H1 (cell line): ENCODE data around the gene DHPS. TPM values are rescaled to one million over a fixed set of nuclear protein-coding genes. Genes with fewer than 3 reads are reported as not detected.

Experiments
- CTCF ChIA-PET: fragments of 300-600 bp; sonication (Branson Sonifier 250); formaldehyde crosslinking; loops from one replicate; lab custom pipeline; 2021; ENCODE audit not compliant: partially characterized antibody; lab: Charles Lee
- POLR2A ChIA-PET: fragments of 300-600 bp; sonication (Branson Sonifier 250); formaldehyde crosslinking; loops from one replicate; lab custom pipeline; 2021; ENCODE audit warnings: inconsistent platforms; ENCODE audit not compliant: partially characterized antibody; lab: Charles Lee
- DNase-seq, 2 experiments: peaks; one replicate each; pipeline versions ENCODE4 v3.0.0 to v3.0.0-alpha.2; 2010 to 2022; ENCODE audit warnings: low spot score in 2 of 2, low read depth in 1 of 2, mixed read lengths in 1 of 2
- FAIRE-seq: peaks from 2 replicates; lab custom pipeline; 2011; peaks lifted over from hg19 to GRCh38; lab: Jason Lieb, UNC
- H2AFZ ChIP-seq: 2 replicates; pipeline ENCODE4 v1.8.1; 2012; ENCODE audit warnings: low read length, inconsistent platforms
- H2AK5ac ChIP-seq: 2 replicates; pipeline ENCODE4 v1.6.1; 2013; ENCODE audit warnings: low read depth, low read length
- H2BK120ac ChIP-seq: replicated peaks from 2 replicates; pipeline ENCODE3; 2013; ENCODE audit warnings: low read depth, low read length, inconsistent platforms
- H2BK12ac ChIP-seq: 2 replicates; pipeline ENCODE4 v1.6.1; 2013; ENCODE audit warnings: low read depth, low read length
- H2BK15ac ChIP-seq: 2 replicates; pipeline ENCODE4 v1.6.1; 2013; ENCODE audit warnings: low read length
- H2BK20ac ChIP-seq: 2 replicates; pipeline ENCODE4 v1.6.1; 2013; ENCODE audit warnings: low read length
- H2BK5ac ChIP-seq: 2 replicates; pipeline ENCODE4 v1.6.1; 2013; ENCODE audit warnings: low read depth, low read length
- H3K14ac ChIP-seq: 2 replicates; pipeline ENCODE4 v1.6.1; 2013; ENCODE audit warnings: inconsistent platforms; ENCODE audit not compliant: insufficient read length
- H3K18ac ChIP-seq: 2 replicates; pipeline ENCODE4 v1.6.1; 2013; ENCODE audit warnings: low read length; ENCODE audit errors: extremely low read depth
- H3K23ac ChIP-seq: 2 replicates; pipeline ENCODE4 v1.6.1; 2013; ENCODE audit warnings: inconsistent platforms; ENCODE audit not compliant: insufficient read length
- H3K23me2 ChIP-seq: 2 replicates; pipeline ENCODE4 v1.6.1; 2013; ENCODE audit warnings: low read depth, low read length
- H3K27ac ChIP-seq: 2 replicates; pipeline ENCODE4 v1.6.1; 2011; ENCODE audit warnings: low read depth, low read length, inconsistent platforms
- H3K27me3 ChIP-seq, 4 experiments: replicated peaks in 1 of 4; 1 replicate in 1 of 4; 2 replicates in 3 of 4; pipeline versions ENCODE4 v1.6.1 to v1.8.1; 2011 to 2013; ENCODE audit warnings: low read length in 3 of 4, mild to moderate bottlenecking in 3 of 4, inconsistent platforms in 2 of 4, mixed read lengths in 2 of 4, moderate library complexity in 1 of 4; ENCODE audit not compliant: control insufficient read depth in 3 of 4, insufficient read depth in 3 of 4; ENCODE audit errors: extremely low read depth in 1 of 4
- H3K36me3 ChIP-seq, 4 experiments: 2 replicates each; pipeline versions ENCODE4 v1.6.1 to v1.8.1; 2011 to 2013; ENCODE audit warnings: mild to moderate bottlenecking in 4 of 4, low read length in 3 of 4, moderate library complexity in 2 of 4, control low read depth in 1 of 4, inconsistent platforms in 1 of 4; ENCODE audit not compliant: insufficient read depth in 4 of 4, control insufficient read depth in 2 of 4
- H3K4ac ChIP-seq: replicated peaks from 2 replicates; pipeline ENCODE3; 2013; ENCODE audit warnings: low read length, low read depth, mixed read lengths, inconsistent platforms; ENCODE audit not compliant: insufficient read length
- H3K4me1 ChIP-seq, 4 experiments: replicated peaks in 1 of 4; 1 replicate in 1 of 4; 2 replicates in 3 of 4; pipeline versions ENCODE4 v1.6.1 to v1.8.1; 2011 to 2013; ENCODE audit warnings: low read length in 3 of 4, inconsistent platforms in 2 of 4, mixed read lengths in 1 of 4; ENCODE audit not compliant: insufficient read depth in 4 of 4, control insufficient read depth in 3 of 4
- H3K4me2 ChIP-seq, 2 experiments: 2 replicates each; pipeline versions ENCODE4 v1.6.1 to v1.8.1; 2011 to 2013; ENCODE audit warnings: low read depth in 2 of 2, low read length in 2 of 2, control low read depth in 1 of 2, inconsistent platforms in 1 of 2, mild to moderate bottlenecking in 1 of 2; ENCODE audit not compliant: insufficient read depth in 1 of 2
- H3K4me3 ChIP-seq, 4 experiments: fragments of 200-600, 300-600 bp in 1 of 4; sonication (generic), shearing (Covaris generic), sonication (Bioruptor Twin) in 1 of 4; 2 replicates each; pipeline versions ENCODE4 v1.5.1 to v1.8.1; 2011 to 2016; ENCODE audit warnings: low read length in 4 of 4, low read depth in 3 of 4, control low read depth in 2 of 4, inconsistent platforms in 2 of 4, mild to moderate bottlenecking in 2 of 4, mixed read lengths in 1 of 4, moderate library complexity in 1 of 4; ENCODE audit not compliant: insufficient read depth in 2 of 4; ENCODE audit errors: extremely low read depth in 1 of 4
- H3K56ac ChIP-seq: replicated peaks from 2 replicates; pipeline ENCODE3; 2013; ENCODE audit warnings: low read depth, mild to moderate bottlenecking, mixed read lengths, low read length, inconsistent platforms; ENCODE audit not compliant: insufficient read length
- H3K79me1 ChIP-seq: 2 replicates; pipeline ENCODE4 v1.6.1; 2013; ENCODE audit warnings: low read depth, low read length, control low read depth
- H3K79me2 ChIP-seq, 2 experiments: 2 replicates each; pipeline versions ENCODE4 v1.6.1 to v1.8.1; 2012 to 2013; ENCODE audit warnings: low read length in 2 of 2, mild to moderate bottlenecking in 2 of 2, inconsistent platforms in 1 of 2; ENCODE audit not compliant: insufficient read depth in 2 of 2, control insufficient read depth in 1 of 2
- H3K9ac ChIP-seq, 4 experiments: replicated peaks in 1 of 4; 1 replicate in 1 of 4; 2 replicates in 3 of 4; pipeline versions ENCODE4 v1.6.1 to v1.8.1; 2011 to 2013; ENCODE audit warnings: low read depth in 3 of 4, low read length in 3 of 4, control low read depth in 2 of 4, mild to moderate bottlenecking in 2 of 4, moderate library complexity in 2 of 4, inconsistent platforms in 1 of 4; ENCODE audit errors: extremely low read depth in 1 of 4
- H3K9me3 ChIP-seq, 2 experiments: 2 replicates each; pipeline versions ENCODE4 v1.6.1 to v1.8.1; 2012 to 2013; ENCODE audit warnings: mild to moderate bottlenecking in 2 of 2, moderate library complexity in 2 of 2, control low read depth in 1 of 2, inconsistent platforms in 1 of 2, low read depth in 1 of 2, low read length in 1 of 2, mixed read lengths in 1 of 2; ENCODE audit not compliant: insufficient read depth in 2 of 2
- H4K20me1 ChIP-seq, 2 experiments: replicated peaks in 1 of 2; 2 replicates each; pipeline versions ENCODE3 to v1.8.1; 2011 to 2013; ENCODE audit warnings: inconsistent platforms in 2 of 2, low read length in 2 of 2, mild to moderate bottlenecking in 1 of 2; ENCODE audit not compliant: insufficient read depth in 2 of 2, control insufficient read depth in 1 of 2
- H4K5ac ChIP-seq: 2 replicates; pipeline ENCODE4 v1.6.1; 2013; ENCODE audit warnings: low read length, low read depth, mixed read lengths, inconsistent platforms; ENCODE audit not compliant: insufficient read length
- H4K8ac ChIP-seq: 2 replicates; pipeline ENCODE4 v1.8.0; 2013; ENCODE audit warnings: mild to moderate bottlenecking, moderate library complexity, low read length, inconsistent platforms; ENCODE audit not compliant: insufficient read depth; ENCODE audit errors: extremely low read depth
- H4K91ac ChIP-seq: replicated peaks from 2 replicates; pipeline ENCODE3; 2013; ENCODE audit warnings: low read length, mixed read lengths, inconsistent platforms; ENCODE audit not compliant: insufficient read length
- BACH1 ChIP-seq: IDR thresholded peaks from 2 replicates; pipeline ENCODE4 v1.6.1; 2012; ENCODE audit warnings: low read length, improper control_type of control experiment
- BRCA1 ChIP-seq: IDR thresholded peaks from 2 replicates; pipeline ENCODE4 v1.6.1; 2012; ENCODE audit warnings: low read depth, low read length, improper control_type of control experiment
- CBX5 ChIP-seq: fragments of 300-800, 300-1000 bp; sonication (generic); IDR thresholded peaks from 2 replicates; pipeline ENCODE4 v1.7.1; 2016; ENCODE audit warnings: antibody characterized with exemption, low read length, low read depth
- CREB1 ChIP-seq: IDR thresholded peaks from 2 replicates; pipeline ENCODE4 v1.6.1; 2012; ENCODE audit warnings: inconsistent platforms
- CTBP2 ChIP-seq: IDR thresholded peaks from 2 replicates; pipeline ENCODE4 v1.7.0; 2011; ENCODE audit warnings: borderline replicate concordance, mild to moderate bottlenecking, moderate library complexity, mixed read lengths, low read length; ENCODE audit not compliant: insufficient read depth, insufficient read length
- EZH2 ChIP-seq: fragments of 200-600 bp; sonication (generic); IDR thresholded peaks from 2 replicates; pipeline ENCODE4 v1.7.1; 2012; ENCODE audit warnings: low read depth, mild to moderate bottlenecking, moderate library complexity, low read length, inconsistent platforms; ENCODE audit not compliant: severe bottlenecking
- GTF2F1 ChIP-seq: IDR thresholded peaks from 2 replicates; pipeline ENCODE4 v1.6.1; 2012; ENCODE audit warnings: low read depth, low read length, improper control_type of control experiment, borderline replicate concordance
- HDAC6 ChIP-seq: IDR thresholded peaks from one replicate; pipeline ENCODE4 v1.7.1; 2012; ENCODE audit warnings: low read depth, mild to moderate bottlenecking, inconsistent platforms, low read length, moderate library complexity
- KDM5A ChIP-seq: fragments of 200-600 bp; IDR thresholded peaks from 2 replicates; pipeline ENCODE4 v1.7.1; 2012; ENCODE audit warnings: mild to moderate bottlenecking, low read length, inconsistent platforms, mixed read lengths
- SIN3A ChIP-seq, 2 experiments: IDR thresholded peaks in 1 of 2; conservative IDR thresholded peaks in 1 of 2; 2 replicates each; pipeline ENCODE4 v1.6.1; 2011 to 2012; ENCODE audit warnings: low read length in 2 of 2, improper control_type of control experiment in 1 of 2, low read depth in 1 of 2, mild to moderate bottlenecking in 1 of 2
- SRF ChIP-seq: IDR thresholded peaks from 2 replicates; pipeline ENCODE4 v1.6.1; 2011; ENCODE audit warnings: mild to moderate bottlenecking, low read depth, low read length, moderate library complexity
- USF2 ChIP-seq: IDR thresholded peaks from 2 replicates; pipeline ENCODE4 v1.6.1; 2011; ENCODE audit warnings: low read length, improper control_type of control experiment
- WGBS, 2 experiments: shearing (Covaris generic) in 1 of 2; methylation state at CpG; one replicate each; pipeline versions ENCODE4 v1.1.6 to v1.1.7; 2013 to 2015; ENCODE audit warnings: low lambda C conversion rate in 2 of 2, mixed read lengths in 2 of 2, inconsistent platforms in 1 of 2, low coverage in 1 of 2, missing lambda C conversion rate in 1 of 2; ENCODE audit not compliant: insufficient replicate concordance in 2 of 2, insufficient coverage in 1 of 2, insufficient read length in 1 of 2; ENCODE audit errors: extremely low coverage in 1 of 2, missing lambda C conversion rate in 1 of 2; 5-methylcytosine and 5-hydroxymethylcytosine counted together
- polyA plus RNA-seq, 7 experiments: library from polyadenylated mRNA; depleted of rRNA in 3 of 7; stranded (reverse) in 5 of 7; unstranded in 2 of 7; fragments of >200 nt in 5 of 7; fragments of 200-250 nt in 2 of 7; gene quantifications; 1 replicate in 5 of 7; 2 replicates in 1 of 7; 4 replicates in 1 of 7; pipeline versions ENCODE4 v1.2.1 to v1.2.3, GENCODE V29; 2011 to 2013; ENCODE audit warnings: missing spikeins in 2 of 7, mixed read lengths in 2 of 7
- total RNA-seq: library from RNA; stranded (reverse); fragmentation: NEBNext Ultra II Directional; extraction: Animal tissue kit (Norgen Biotek cat#: 25700); gene quantifications from 2 replicates; pipeline ENCODE4 v1.2.1, GENCODE V29; 2021

The DHPS gene
- total and polyA plus RNA-seq, 2 of the 8 experiments (the other 6 are each of a cell fraction or from before 2014, with no cell fraction given): 86.6 to 99.6 TPM

GRCh38 chr19:12652219-12652618, 29.5 kb downstream of the DHPS start:
- Histone ChIP-seq H2AK5ac (no peak overlapping the region), H3K4me2 (no peak overlapping the region), H3K9ac (no peak overlapping the region), H2BK12ac (no peak overlapping the region), H3K56ac (no peak overlapping the region), H3K4ac (no peak overlapping the region), H2BK15ac (no peak overlapping the region), H3K9me3 (peaks cover 0 to 4% of the 10 kb centered on the region in 2 experiments; a peak in 1 of 4 replicates), H2BK120ac (no peak overlapping the region), H3K79me1 (no peaks in the 10 kb centered on the region), H4K8ac (no peak overlapping the region), H4K91ac (no peak overlapping the region), H3K23ac (no peak overlapping the region), H2AFZ (no peak overlapping the region), H2BK5ac (no peak overlapping the region), H3K4me1 (peaks cover 0 to 4% (median 3%) of the 10 kb centered on the region in 4 experiments; a peak in 5 of 7 replicates), H4K20me1 (peaks cover 0 to 3% of the 10 kb centered on the region in 2 experiments), H3K36me3 (peaks cover 3 to 12% (median 7%) of the 10 kb centered on the region in 4 experiments; a peak in 6 of 8 replicates), H3K23me2 (no peaks in the 10 kb centered on the region), H3K27ac (no peak overlapping the region), H3K79me2 (no peaks in the 10 kb centered on the region), H2BK20ac (no peak overlapping the region), H3K14ac (no peak overlapping the region), H3K4me3 (no peak overlapping the region), H3K27me3 (no peaks in the 10 kb centered on the region), H4K5ac (no peak overlapping the region), H3K18ac (no peak overlapping the region)
- CTCF ChIA-PET: interaction anchor here (1.2 kb wide), 1 partner anchor 12 kb away, joined by 3 read pairs; no protein-coding TSS in a partner anchor
- 86% methylated on average over 6 of the region's 6 CpGs; no CpG with 5 or more reads in 1 of the 2 experiments for WGBS, 2 experiments
- no peak for DNase-seq
- TF ChIP-seq SIN3A (conservative IDR thresholded peaks at IDR 0.05 in 1 of 2, IDR thresholded peaks at IDR 0.05 in 1 of 2; ENCODE audit: low read depth in 1 of 2, low read length in 2 of 2) (no peak), GTF2F1 (no peak), SRF (no peak), CBX5 (no peak), BRCA1 (no peak), USF2 (no peak), KDM5A (no peak), HDAC6 (no peak), CTBP2 (no peak), EZH2 (no peak), CREB1 (no peak), BACH1 (no peak)
- FAIRE-seq: no peak
- POLR2A ChIA-PET: interaction anchor here (1.0 to 1.4 kb wide), 2 partner anchors 12 to 21 kb away, joined by 3 to 4 read pairs; no protein-coding TSS in a partner anchor
